HEK293T (cell line): ENCODE data around the gene PAPPA2.
"Not testable (repeated sequence)": the region's sequence is repeated elsewhere in the genome, so short reads cannot be mapped to it uniquely, and the experiment has no call there.

Source experiments
- CTCF ChIA-PET: fragments of 350-600 bp; formaldehyde crosslinking; extraction: SDS; loops from one replicate; lab custom pipeline; 2021; ENCODE audit warnings: antibody characterized with exemption, inconsistent platforms; lab: Yijun Ruan, JAX
- POLR2A ChIA-PET: fragments of 350-600 bp; formaldehyde crosslinking; extraction: SDS; loops from one replicate; lab custom pipeline; 2020; ENCODE audit warnings: antibody characterized with exemption, inconsistent platforms; lab: Yijun Ruan, JAX
- DNase-seq: peaks from one replicate; pipeline ENCODE4 v3.0.0; 2012; ENCODE audit warnings: mixed read lengths; ENCODE audit errors: extremely low spot score
- ARNT ChIP-seq: fragments of 450-650 bp; IDR thresholded peaks from 2 replicates; pipeline ENCODE4 v1.6.1; 2017; ENCODE audit warnings: mild to moderate bottlenecking
- BHLHE40 ChIP-seq: fragments of 450-650 bp; IDR thresholded peaks from 2 replicates; pipeline ENCODE4 v1.6.1; 2016; ENCODE audit warnings: mild to moderate bottlenecking, moderate library complexity, borderline replicate concordance
- CTBP1 ChIP-seq: fragments of 450-650 bp; IDR thresholded peaks from 2 replicates; pipeline ENCODE4 v1.6.1; 2016; ENCODE audit warnings: borderline replicate concordance
- ELF4 ChIP-seq: fragments of 450-650 bp; IDR thresholded peaks from 2 replicates; pipeline ENCODE4 v1.6.1; 2017; ENCODE audit warnings: antibody characterized with exemption
- FOXA1 ChIP-seq: fragments of 450-650 bp; IDR thresholded peaks from 2 replicates; pipeline ENCODE4 v1.6.1; 2016; ENCODE audit warnings: mild to moderate bottlenecking
- FOXK2 ChIP-seq: fragments of 450-650 bp; IDR thresholded peaks from 2 replicates; pipeline ENCODE4 v1.6.1; 2016; ENCODE audit warnings: mild to moderate bottlenecking
- FOXM1 ChIP-seq: fragments of 450-650 bp; IDR thresholded peaks from 2 replicates; pipeline ENCODE4 v1.6.1; 2017; ENCODE audit warnings: mild to moderate bottlenecking, borderline replicate concordance
- HDGF ChIP-seq: fragments of 450-650 bp; IDR thresholded peaks from 2 replicates; pipeline ENCODE4 v1.6.1; 2017; ENCODE audit warnings: antibody characterized with exemption, borderline replicate concordance
- L3MBTL2 ChIP-seq: fragments of 450-650 bp; conservative IDR thresholded peaks from 2 replicates; pipeline ENCODE4 v1.6.1; 2016; ENCODE audit warnings: mild to moderate bottlenecking
- LEF1 ChIP-seq: fragments of 450-650 bp; IDR thresholded peaks from 2 replicates; pipeline ENCODE4 v1.6.1; 2017; ENCODE audit warnings: mild to moderate bottlenecking, borderline replicate concordance
- NFRKB ChIP-seq: fragments of 450-650 bp; IDR thresholded peaks from 2 replicates; pipeline ENCODE4 v1.6.1; 2016; ENCODE audit warnings: mild to moderate bottlenecking, moderate library complexity
- PKNOX1 ChIP-seq: fragments of 450-650 bp; IDR thresholded peaks from 2 replicates; pipeline ENCODE4 v1.6.1; 2016
- SP1 ChIP-seq: fragments of 450-650 bp; IDR thresholded peaks from 2 replicates; pipeline ENCODE4 v1.6.1; 2017
- SUZ12 ChIP-seq: fragments of 450-650 bp; IDR thresholded peaks from 2 replicates; pipeline ENCODE4 v1.6.1; 2016; ENCODE audit warnings: mild to moderate bottlenecking
- TARDBP ChIP-seq: fragments of 450-650 bp; IDR thresholded peaks from 2 replicates; pipeline ENCODE4 v1.6.1; 2016
- ZNF384 ChIP-seq: fragments of 450-650 bp; IDR thresholded peaks from 2 replicates; pipeline ENCODE4 v1.6.1; 2016

PAPPA2 gene

GRCh38 chr1:176625365-176625764 is 162.4 kb downstream of the PAPPA2 start:
- ChIA-PET CTCF (no interaction called here), POLR2A (no interaction called here)
- no peak for DNase-seq
- TF ChIP-seq L3MBTL2: no peak
- TF ChIP-seq SUZ12: no peak
- no peak for TF ChIP-seq FOXA1
- TF ChIP-seq FOXK2: no peak

GRCh38 chr1:176626572-176627061 is 163.6 kb downstream of the PAPPA2 start:
- CTCF ChIA-PET: no interaction called here

GRCh38 chr1:176628775-176629174 is 165.8 kb downstream of the PAPPA2 start:
- ChIA-PET POLR2A (no interaction called here), CTCF (no interaction called here)
- TF ChIP-seq ELF4: no peak
- no peak for TF ChIP-seq NFRKB
- TF ChIP-seq FOXK2: no peak
- TF ChIP-seq L3MBTL2: no peak
- TF ChIP-seq LEF1: no peak
- no peak for TF ChIP-seq SUZ12
- no peak for TF ChIP-seq ZNF384
- no peak for TF ChIP-seq FOXA1
- TF ChIP-seq TARDBP: no peak
- no peak for TF ChIP-seq FOXM1
- no peak for TF ChIP-seq ARNT
- TF ChIP-seq CTBP1: no peak
- no peak for TF ChIP-seq SP1
- no peak for TF ChIP-seq HDGF
- no peak for TF ChIP-seq PKNOX1
- TF ChIP-seq BHLHE40: no peak
- no peak for DNase-seq

More at GRCh38 chr1:176626572-176627061, 163.6 kb downstream of the PAPPA2 start:
- TF ChIP-seq NFRKB (no peak), TARDBP (no peak), CTBP1 (no peak), SUZ12 (no peak), ZNF384 (no peak), HDGF (no peak), FOXA1 (no peak), LEF1 (no peak), SP1 (no peak), ELF4 (no peak), L3MBTL2 (no peak), BHLHE40 (no peak), PKNOX1 (no peak), FOXK2 (no peak), ARNT (no peak), FOXM1 (no peak)
- POLR2A ChIA-PET: no interaction called here
- DNase-seq: no peak

GRCh38 chr1:176634733-176635132 is 171.8 kb downstream of the PAPPA2 start:
- DNase-seq, POLR2A ChIA-PET, CTCF ChIA-PET: not testable (repeated sequence)

GRCh38 chr1:176638713-176639526 is 175.9 kb downstream of the PAPPA2 start:
- no peak for TF ChIP-seq L3MBTL2
- TF ChIP-seq ZNF384: no peak
- TF ChIP-seq NFRKB: no peak
- no peak for TF ChIP-seq SUZ12
- TF ChIP-seq BHLHE40: no peak
- TF ChIP-seq HDGF: no peak
- CTCF ChIA-PET: no interaction called here
- POLR2A ChIA-PET: no interaction called here
- DNase-seq: no peak

- TF ChIP-seq TARDBP: no peak
- TF ChIP-seq NFRKB: no peak
- no peak for TF ChIP-seq ELF4
- TF ChIP-seq SUZ12: no peak
- DNase-seq: no peak
- ChIA-PET POLR2A (no interaction called here), CTCF (interaction anchor here (0.7 kb wide), 1 partner anchor 37 kb away, joined by 3 read pairs; no protein-coding TSS in a partner anchor)
These were observed 180.6 kb downstream of the PAPPA2 start for GRCh38 chr1:176643536-176643935.

- no peak for DNase-seq
- ChIA-PET CTCF (no interaction called here), POLR2A (no interaction called here)
- TF ChIP-seq ELF4 (no peak), L3MBTL2 (no peak), FOXA1 (no peak), SUZ12 (no peak), NFRKB (no peak), TARDBP (no peak), ARNT (no peak), FOXM1 (no peak), FOXK2 (no peak), BHLHE40 (no peak), LEF1 (no peak), SP1 (no peak), PKNOX1 (no peak), CTBP1 (no peak), ZNF384 (no peak), HDGF (no peak)
These were observed 185.6 kb downstream of the PAPPA2 start for GRCh38 chr1:176648556-176648955.
